ENCODE measurements around the gene OPA1. TPM values are rescaled to one million over a fixed set of nuclear protein-coding genes. Genes with fewer than 3 reads are reported as not detected.

OPA1 gene
- total RNA-seq, 1 experiment from 2014 or later, result 72.0 TPM

GRCh38 chr3:193560870-193561269 is 32.1 kb upstream of the OPA1 start (continued):
- no peak for TF ChIP-seq SP1 (IDR thresholded peaks at IDR 0.05; ENCODE audit: low read depth)
- TF ChIP-seq SIN3A (IDR thresholded peaks at IDR 0.05; ENCODE audit: low read depth), result no peak
- TF ChIP-seq ZNF274 (IDR thresholded peaks at IDR 0.05; ENCODE audit: low read depth, low read length), result no peak
- no peak for TF ChIP-seq CEBPB (IDR thresholded peaks at IDR 0.05; ENCODE audit: low read depth)
- TF ChIP-seq SRF (IDR thresholded peaks at IDR 0.05; ENCODE audit: low read depth), result no peak

DNA sequence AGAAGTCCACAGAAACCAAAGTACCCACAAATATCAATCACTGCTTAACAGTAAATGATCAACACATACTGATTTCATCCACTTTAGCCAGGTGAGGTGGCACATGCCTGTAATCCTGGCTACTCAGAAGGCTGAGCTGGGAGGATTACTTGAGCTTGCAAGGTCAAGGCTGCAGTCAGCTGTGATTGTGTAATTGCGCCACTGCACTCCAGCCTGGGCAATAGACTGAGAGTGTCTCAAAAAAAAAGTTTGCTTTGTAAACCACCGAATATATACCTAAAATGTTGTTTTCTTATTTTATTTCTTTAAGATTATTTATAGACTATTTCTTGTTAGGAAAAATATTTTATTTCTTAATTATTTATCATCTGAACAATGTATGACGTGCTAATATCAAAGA is 29.6 kb upstream of the OPA1 start:
- TF ChIP-seq TCF7L2 (IDR thresholded peaks at IDR 0.05; ENCODE audit: borderline replicate concordance, extremely low read depth, insufficient read depth, insufficient read length) (no peak), REST (IDR thresholded peaks at IDR 0.05; ENCODE audit: low read depth) (no peak), RAD21 (IDR thresholded peaks at IDR 0.05; ENCODE audit: low read depth) (no peak), SRF (IDR thresholded peaks at IDR 0.05; ENCODE audit: low read depth) (no peak), YY1 (IDR thresholded peaks at IDR 0.05; ENCODE audit: extremely low read depth, insufficient replicate concordance, low read depth, low read length) (no peak), CBX3 (IDR thresholded peaks at IDR 0.05; ENCODE audit: low read depth) (no peak), SIN3A (IDR thresholded peaks at IDR 0.05; ENCODE audit: low read depth) (no peak), FOSL1 (IDR thresholded peaks at IDR 0.05; ENCODE audit: low read depth) (no peak), CTCF (IDR thresholded peaks at IDR 0.05 in 2 of 3, conservative IDR thresholded peaks at IDR 0.05 in 1 of 3; ENCODE audit: borderline replicate concordance in 1 of 3, insufficient read depth in 1 of 3, low read depth in 2 of 3, low read length in 2 of 3) (no peak), POLR2AphosphoS5 (IDR thresholded peaks at IDR 0.05; ENCODE audit: low read depth, low read length) (no peak), JUND (IDR thresholded peaks at IDR 0.05) (no peak), ZFX (IDR thresholded peaks at IDR 0.05) (no peak)
- Histone ChIP-seq H3K4me2 (ENCODE audit: low read length) (no peak overlapping the region), H3K27ac (ENCODE audit: low read depth, low read length) (no peak overlapping the region), H3K4me1 (ENCODE audit: control insufficient read depth in 1 of 2, insufficient read depth in 2 of 2, low read length in 2 of 2) (no peaks in the 10 kb centered on the region), H2AFZ (ENCODE audit: low read depth, low read length, poor library complexity, severe bottlenecking) (no peak overlapping the region), H3K9me3 (ENCODE audit: control insufficient read depth in 1 of 2, insufficient read depth in 1 of 2, low read depth in 1 of 2, low read length in 2 of 2) (no peaks in the 10 kb centered on the region), H3K79me2 (ENCODE audit: insufficient read depth, low read length) (no peaks in the 10 kb centered on the region), H3K36me3 (ENCODE audit: control insufficient read depth in 1 of 2, insufficient read depth in 2 of 2, low read length in 2 of 2) (no peaks in the 10 kb centered on the region), H3K9ac (ENCODE audit: low read length) (no peak overlapping the region), H4K20me1 (ENCODE audit: insufficient read depth) (no peaks in the 10 kb centered on the region), H3K27me3 (ENCODE audit: insufficient read depth, low read length) (0 out of 2 replicates have a peak, but pooled peaks cover 7% of the 10 kb centered on the region), H3K4me3 (replicated peaks in 1 of 2; ENCODE audit: low read depth in 1 of 2, low read length in 2 of 2) (no peak overlapping the region), H3K9me2 (ENCODE audit: insufficient read depth) (no peaks in the 10 kb centered on the region)
- RAD21 ChIA-PET (ENCODE audit: low non-redundant PET in 1 of 2, low total read pairs in 2 of 2, uncharacterized antibody in 2 of 2, unreplicated experiment in 2 of 2), result no interaction called here
- CTCF ChIA-PET, result interaction anchor here (1.1 to 1.8 kb wide), 4 partner anchors 9 to 750 kb away, joined by 3 to 16 read pairs (median 4); no protein-coding TSS in a partner anchor
- DNase-seq (ENCODE audit: low read depth, low spot score), result no peak
- intact Hi-C loops (cut with micrococcal nuclease), result no loop called here
- no peak for ATAC-seq
- BruUV-seq (replicated peaks), result no TSS peak
- POLR2A ChIA-PET, result no interaction called here

Measured in HCT116 (cell line).